PC-9 (cell line): Measurements from ENCODE around the gene RNF40. TPM values are rescaled to one million over a fixed set of nuclear protein-coding genes. Genes with fewer than 3 reads are reported as not detected.

Experiments
- BruUV-seq: library from RNA; stranded (reverse); fragments of 400-500 nt; replicated peaks from 2 replicates; lab custom pipeline; 2021; lab: Mats Ljungman, UMichigan
- CTCF ChIA-PET: fragments of 300-600 bp; sonication (Branson Sonifier 250); formaldehyde crosslinking; loops from one replicate; lab custom pipeline; 2022; ENCODE audit warnings: antibody characterized with exemption; lab: Charles Lee
- POLR2A ChIA-PET: fragments of 300-600 bp; sonication (Branson Sonifier 250); formaldehyde crosslinking; loops from one replicate; lab custom pipeline; 2022; ENCODE audit warnings: antibody characterized with exemption; ENCODE audit not compliant: unreplicated experiment; lab: Charles Lee
- DNase-seq, 2 experiments: peaks; one replicate each; pipeline versions ENCODE4 v3.0.0 to v3.0.0-alpha.2; 2015 to 2022; ENCODE audit warnings: mixed read lengths in 1 of 2
- H2AFZ ChIP-seq: fragments of 200-600 bp; sonication (generic); 2 replicates; pipeline ENCODE4 v1.8.1; 2017; ENCODE audit warnings: antibody characterized with exemption
- H3F3A ChIP-seq: fragments of 200-600 bp; sonication (generic); 2 replicates; pipeline ENCODE4 v1.8.1; 2017; ENCODE audit warnings: antibody characterized with exemption, mild to moderate bottlenecking, low read depth; ENCODE audit not compliant: insufficient read depth
- H3K27ac ChIP-seq: fragments of 200-600 bp; sonication (generic); 2 replicates; pipeline ENCODE4 v1.6.1; 2016; ENCODE audit warnings: mixed run types
- H3K27me3 ChIP-seq: fragments of 200-600 bp; sonication (generic); 2 replicates; pipeline ENCODE4 v1.6.1; 2016; ENCODE audit warnings: low read depth, mixed run types; ENCODE audit not compliant: insufficient read depth
- H3K36me3 ChIP-seq: fragments of 200-600 bp; sonication (generic); 2 replicates; pipeline ENCODE4 v1.6.1; 2016; ENCODE audit warnings: low read depth, mixed run types
- H3K4me1 ChIP-seq: fragments of 200-600 bp; sonication (generic); replicated peaks from 2 replicates; pipeline ENCODE4 v1.6.1; 2016; ENCODE audit warnings: mixed run types; ENCODE audit not compliant: insufficient read depth
- H3K4me2 ChIP-seq: fragments of 200-600 bp; sonication (generic); 2 replicates; pipeline ENCODE4 v1.6.1; 2017; ENCODE audit warnings: mixed run types
- H3K4me3 ChIP-seq: fragments of 200-600 bp; sonication (generic); 2 replicates; pipeline ENCODE4 v1.6.1; 2016; ENCODE audit warnings: mixed run types
- H3K79me2 ChIP-seq: fragments of 200-600 bp; sonication (generic); 2 replicates; pipeline ENCODE4 v1.6.1; 2017; ENCODE audit warnings: low read depth, mixed run types
- H3K9me2 ChIP-seq: fragments of 200-600 bp; sonication (generic); 2 replicates; pipeline ENCODE4 v1.8.1; 2017; ENCODE audit warnings: mild to moderate bottlenecking; ENCODE audit not compliant: insufficient read depth
- H3K9me3 ChIP-seq: fragments of 200-600 bp; sonication (generic); 2 replicates; pipeline ENCODE4 v1.8.1; 2016; ENCODE audit warnings: low read depth; ENCODE audit not compliant: insufficient read depth
- H4K20me1 ChIP-seq: fragments of 200-600 bp; sonication (generic); 2 replicates; pipeline ENCODE4 v1.8.1; 2017; ENCODE audit not compliant: insufficient read depth
- CTCF ChIP-seq: fragments of 200-600 bp; sonication (generic); conservative IDR thresholded peaks from 2 replicates; pipeline ENCODE4 v1.6.1; 2017; ENCODE audit warnings: mixed run types, antibody characterized with exemption, mild to moderate bottlenecking, moderate library complexity
- EZH2 ChIP-seq: fragments of 200-600 bp; sonication (generic); IDR thresholded peaks from 2 replicates; pipeline ENCODE4 v1.8.0; 2017; ENCODE audit warnings: antibody characterized with exemption, low read depth
- intact Hi-C: fragments of 100-400 bp; cut with micrococcal nuclease; formaldehyde crosslinking; loops from one replicate; pipeline ENCODE4 v1.10.0; 2022; ENCODE audit not compliant: unreplicated experiment
- total RNA-seq: library from RNA; stranded (reverse); gene quantifications from 2 replicates; pipeline ENCODE4 v1.2.3, GENCODE V29; 2021

Gene RNF40
- total RNA-seq, 1 experiment from 2014 or later: 178 TPM

- Histone ChIP-seq H2AFZ (no peak overlapping the region), H4K20me1 (peaks cover 54% of the 10 kb centered on the region), H3K4me3 (no peak overlapping the region), H3K9me3 (no peaks in the 10 kb centered on the region), H3K79me2 (peaks cover 45% of the 10 kb centered on the region), H3K27ac (no peak overlapping the region), H3K27me3 (no peaks in the 10 kb centered on the region), H3K9me2 (no peaks in the 10 kb centered on the region), H3K36me3 (peaks cover 65% of the 10 kb centered on the region), H3K4me1 (0 out of 2 replicates have a peak, but pooled peaks cover 5% of the 10 kb centered on the region), H3K4me2 (no peak overlapping the region), H3F3A (peaks cover 27% of the 10 kb centered on the region; the same call in 1 of the 2 replicates)
- TF ChIP-seq CTCF (no peak), EZH2 (no peak)
- no peak for DNase-seq
- CTCF ChIA-PET: no interaction called here
- no TSS peak for BruUV-seq
- intact Hi-C loops: no loop called here
- POLR2A ChIA-PET: no interaction called here
Observed at GRCh38 chr16:30720086-30720485, 42.0 kb upstream of the RNF40 start.

GRCh38 chr16:30720694-30721093 is 41.4 kb upstream of the RNF40 start:
- CTCF ChIA-PET: no interaction called here

GRCh38 chr16:30721167-30721566 is 41.0 kb upstream of the RNF40 start:
- CTCF ChIA-PET: no interaction called here
- Histone ChIP-seq H3K9me2 (no peaks in the 10 kb centered on the region), H3F3A (peaks cover 26% of the 10 kb centered on the region; the same call in 1 of the 2 replicates), H3K27ac (no peak overlapping the region), H3K9me3 (no peaks in the 10 kb centered on the region), H3K79me2 (peaks cover 39% of the 10 kb centered on the region), H2AFZ (no peak overlapping the region), H3K27me3 (no peaks in the 10 kb centered on the region), H3K36me3 (peaks cover 63% of the 10 kb centered on the region), H3K4me2 (no peak overlapping the region), H3K4me3 (no peak overlapping the region), H4K20me1 (peaks cover 49% of the 10 kb centered on the region), H3K4me1 (0 out of 2 replicates have a peak, but pooled peaks cover 5% of the 10 kb centered on the region)
- intact Hi-C loops: no loop called here
- BruUV-seq: no TSS peak
- no peak for DNase-seq
- POLR2A ChIA-PET: no interaction called here
- TF ChIP-seq CTCF: no peak
- no peak for TF ChIP-seq EZH2

More at GRCh38 chr16:30720694-30721093, 41.4 kb upstream of the RNF40 start:
- Histone ChIP-seq H3K4me1 (0 out of 2 replicates have a peak, but pooled peaks cover 5% of the 10 kb centered on the region), H3K9me2 (no peaks in the 10 kb centered on the region), H3K27me3 (no peaks in the 10 kb centered on the region), H2AFZ (no peak overlapping the region), H3K9me3 (no peaks in the 10 kb centered on the region), H4K20me1 (peaks cover 50% of the 10 kb centered on the region), H3F3A (peaks cover 23% of the 10 kb centered on the region; the same call in 1 of the 2 replicates), H3K27ac (no peak overlapping the region), H3K79me2 (peaks cover 41% of the 10 kb centered on the region), H3K36me3 (peaks cover 63% of the 10 kb centered on the region), H3K4me3 (no peak overlapping the region), H3K4me2 (no peak overlapping the region)
- intact Hi-C loops: no loop called here
- no peak for DNase-seq
- BruUV-seq: no TSS peak
- TF ChIP-seq CTCF (no peak), EZH2 (no peak)
- POLR2A ChIA-PET: no interaction called here
